HL-60/S4 (cell line): ENCODE results near the gene NTSR2.

Experiments used
- in situ Hi-C: fragments of 300-500 bp; cut with MboI; formaldehyde crosslinking; loops from 2 replicates; pipeline ENCODE4 v1.14.3; 2022; ENCODE audit warnings: low sequenced_read_pairs

NTSR2 gene

GRCh38 chr2:11630855-11631254 lies 39.1 kb downstream of the NTSR2 start:
- in situ Hi-C loops, result no loop called here

DNA sequence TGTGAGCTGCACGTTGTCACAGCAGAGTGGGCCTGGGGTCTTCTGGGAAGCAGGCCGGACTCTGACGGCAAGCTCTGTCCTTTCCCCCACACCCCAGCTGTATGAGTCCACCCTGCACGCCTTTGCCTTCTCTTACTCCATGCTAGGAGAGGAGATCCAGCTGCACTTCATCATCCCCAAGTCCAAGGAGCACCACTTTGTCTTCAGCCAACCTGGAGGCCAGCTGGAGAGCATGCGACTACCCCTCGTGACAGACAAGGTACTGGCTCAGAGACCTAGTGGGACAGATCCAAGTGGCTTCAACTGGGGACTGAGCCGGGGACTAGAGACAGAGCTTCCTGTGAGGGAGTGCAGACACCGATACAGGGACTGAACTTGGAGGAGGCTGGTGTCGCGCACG lies 40.1 kb downstream of the NTSR2 start:
- in situ Hi-C loops, result no loop called here

DNA sequence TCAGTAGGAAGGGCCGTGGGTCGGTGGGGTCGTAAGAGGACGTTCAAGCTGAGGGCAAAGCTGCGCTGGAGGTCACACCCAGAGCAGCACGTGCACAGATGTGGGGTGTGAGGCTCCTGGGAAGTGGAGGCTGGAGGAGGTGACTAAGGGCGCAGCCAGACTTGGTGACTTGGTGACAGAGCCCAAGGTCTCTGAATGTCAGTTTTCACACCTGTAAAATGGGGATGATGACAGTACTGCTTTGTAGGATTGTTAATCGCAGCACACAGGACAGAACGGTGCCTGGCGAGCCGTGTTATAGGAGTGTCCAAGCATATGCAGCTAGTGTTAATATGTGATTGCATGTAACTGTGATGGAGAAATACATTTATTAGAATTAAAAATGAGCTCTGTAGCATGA lies 40.8 kb downstream of the NTSR2 start:
- in situ Hi-C loops, result no loop called here

- in situ Hi-C loops, result no loop called here
These were observed 41.3 kb downstream of the NTSR2 start for GRCh38 chr2:11628675-11629074.

DNA sequence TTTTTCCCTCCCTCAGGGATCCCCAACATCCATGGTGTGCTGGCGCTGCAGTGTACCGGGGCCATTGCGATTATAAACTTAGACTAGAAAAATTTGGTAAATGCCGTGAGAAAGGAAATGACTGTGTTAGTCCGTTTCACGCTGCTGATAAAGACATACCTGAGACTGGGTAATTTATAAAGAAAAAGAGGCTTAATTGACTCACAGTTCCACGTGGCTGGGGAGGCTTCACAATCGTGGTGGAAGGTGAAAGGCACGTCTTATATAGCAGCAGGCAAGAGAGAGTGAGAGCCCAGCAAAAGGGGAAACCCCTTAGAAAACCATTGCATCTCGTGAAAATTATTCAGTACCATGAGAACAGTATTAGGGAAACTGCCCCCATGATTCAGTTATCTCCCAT lies 44.3 kb downstream of the NTSR2 start:
- in situ Hi-C loops, result no loop called here

DNA sequence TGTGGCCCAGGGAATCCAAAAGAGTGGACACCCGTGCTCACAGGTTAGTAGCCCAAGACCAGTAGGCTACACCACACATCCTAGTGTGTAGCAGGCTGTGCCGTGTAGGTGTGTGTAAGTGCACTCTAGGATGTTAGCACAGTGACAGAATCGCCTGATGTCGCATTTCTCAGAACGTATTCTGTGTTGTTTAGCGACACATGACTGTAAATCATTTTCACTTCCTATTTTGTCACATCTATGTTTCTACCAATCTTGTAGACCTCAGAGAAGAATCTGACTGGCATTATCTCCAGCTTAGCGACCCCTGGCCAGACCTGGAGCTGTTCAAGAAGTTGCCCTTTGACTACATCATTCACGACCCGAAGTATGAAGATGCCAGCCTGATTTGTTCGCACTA lies 45.1 kb downstream of the NTSR2 start:
- in situ Hi-C loops, result no loop called here

DNA sequence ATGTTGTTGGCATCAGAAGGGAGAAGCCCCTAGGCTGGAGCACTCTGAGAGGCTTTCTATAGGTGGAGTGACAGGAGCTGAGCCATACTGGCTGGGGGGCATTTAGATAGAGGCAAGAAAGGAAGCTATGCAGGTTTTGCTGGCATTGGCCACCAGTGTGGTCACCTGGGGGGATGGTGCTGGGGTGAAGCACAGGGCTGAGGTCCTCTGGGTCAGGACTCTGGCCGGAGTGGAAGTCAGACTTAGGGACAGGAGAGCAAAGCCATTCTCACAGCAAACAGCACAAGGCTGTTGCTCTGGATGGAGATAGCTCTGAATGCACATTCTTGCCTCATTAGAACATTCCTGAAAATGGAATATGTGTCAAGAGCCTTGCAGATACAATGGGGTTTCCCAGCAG lies 47.4 kb downstream of the NTSR2 start:
- in situ Hi-C loops, result no loop called here

GRCh38 chr2:11621410-11621809 lies 48.6 kb downstream of the NTSR2 start:
- in situ Hi-C loops, result no loop called here

- in situ Hi-C loops, result no loop called here
These were observed 51.3 kb downstream of the NTSR2 start for GRCh38 chr2:11618708-11619062.

- in situ Hi-C loops, result no loop called here
These were observed 51.8 kb downstream of the NTSR2 start for GRCh38 chr2:11617984-11618707.

DNA sequence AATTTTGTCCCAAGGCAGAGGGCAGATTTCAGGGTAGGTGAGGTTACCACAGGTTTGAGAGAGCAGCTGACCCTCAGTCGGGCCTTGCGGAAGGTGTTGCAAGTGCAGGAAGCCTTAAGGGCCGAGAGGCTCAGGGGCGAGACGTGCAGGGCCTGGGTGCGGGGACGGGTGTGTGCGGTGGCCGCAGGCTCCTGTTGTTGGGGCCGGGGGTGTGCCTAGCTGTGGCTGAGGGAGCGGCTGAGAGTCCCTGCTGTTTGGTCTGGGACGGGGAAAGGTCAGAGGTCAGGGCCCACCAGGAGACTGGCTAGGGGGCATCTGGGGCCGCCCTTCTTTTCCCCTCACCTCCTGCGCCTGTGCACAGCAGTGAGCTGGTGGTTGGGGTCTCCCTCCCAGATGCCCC lies 52.5 kb downstream of the NTSR2 start:
- in situ Hi-C loops, result no loop called here

DNA sequence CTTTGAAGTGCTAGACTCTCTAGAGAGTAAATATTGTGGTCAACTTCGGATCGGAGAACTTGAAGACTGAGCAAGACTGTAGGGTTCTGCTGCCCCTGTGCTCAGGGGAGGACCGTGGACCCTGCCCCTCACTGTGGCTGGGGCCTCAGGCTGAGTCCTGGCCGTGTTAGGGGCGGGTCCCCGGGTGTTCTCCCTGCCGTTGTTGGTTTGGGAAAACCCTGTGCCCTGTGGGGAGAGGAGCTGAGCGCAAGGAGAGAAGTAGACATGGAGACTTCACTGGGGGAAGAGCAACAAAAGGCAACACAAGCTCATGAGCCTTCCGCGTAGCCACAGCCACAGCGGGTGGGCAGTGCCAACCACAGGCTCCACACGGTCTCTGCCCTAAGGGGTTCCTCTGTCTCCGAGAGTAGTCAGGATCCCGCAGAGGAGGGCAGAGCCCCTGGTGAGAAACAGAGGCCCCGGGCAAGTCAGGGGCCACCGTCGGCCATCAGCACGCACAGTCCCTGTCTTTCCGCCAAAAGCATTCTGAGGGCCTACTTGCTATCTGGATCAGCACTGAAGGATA lies 53.1 kb downstream of the NTSR2 start:
- in situ Hi-C loops, result no loop called here

GRCh38 chr2:11616097-11616687 lies 53.8 kb downstream of the NTSR2 start:
- in situ Hi-C loops, result no loop called here

DNA sequence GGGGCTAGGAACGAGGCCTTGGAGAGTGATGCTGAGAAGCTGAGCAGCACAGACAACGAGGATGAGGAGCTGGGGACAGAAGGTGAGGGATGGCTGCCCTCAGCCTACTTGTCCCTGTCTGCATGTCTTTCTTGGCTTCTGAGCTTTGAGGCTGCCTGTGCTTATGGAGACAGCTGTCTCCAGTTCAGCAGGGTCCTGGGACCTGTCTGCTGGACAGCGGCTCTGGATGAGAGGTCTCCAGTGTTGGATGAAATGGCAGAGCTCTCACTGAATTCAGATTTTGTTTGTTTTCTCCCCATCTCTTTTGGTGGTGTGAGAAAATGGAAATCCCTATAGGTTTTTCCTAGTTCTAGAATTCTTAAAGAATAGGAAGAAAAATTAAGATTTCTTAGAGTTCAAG lies 54.8 kb downstream of the NTSR2 start:
- in situ Hi-C loops, result no loop called here

GRCh38 chr2:11613297-11613696 lies 56.7 kb downstream of the NTSR2 start:
- in situ Hi-C loops, result no loop called here

- in situ Hi-C loops, result no loop called here
These were observed 57.3 kb downstream of the NTSR2 start for GRCh38 chr2:11612553-11613215.

DNA sequence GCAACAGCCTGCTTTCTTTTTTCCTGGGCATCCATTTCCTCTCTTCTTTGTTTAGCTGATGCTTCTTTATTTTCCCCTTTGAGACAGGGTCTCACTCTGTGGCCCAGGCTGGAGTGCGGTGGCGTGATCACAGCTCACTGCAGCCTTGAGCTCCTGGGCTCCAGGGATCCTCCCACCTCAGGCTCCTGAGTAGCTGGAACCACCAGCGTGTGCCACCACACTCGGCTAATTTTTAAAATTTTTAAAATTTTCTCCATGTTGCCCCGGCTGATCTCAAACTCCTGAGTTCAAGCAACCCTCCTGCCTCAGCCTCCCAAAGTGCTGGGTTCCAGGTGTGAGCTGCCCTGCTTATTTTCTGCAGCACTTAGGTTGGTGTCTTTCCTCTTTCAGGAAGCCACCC lies 58.7 kb downstream of the NTSR2 start:
- in situ Hi-C loops, result no loop called here

GRCh38 chr2:11610624-11611242 lies 59.3 kb downstream of the NTSR2 start:
- in situ Hi-C loops, result no loop called here
